ENCODE data around the gene TEKT1.

TEKT1 gene

DNA sequence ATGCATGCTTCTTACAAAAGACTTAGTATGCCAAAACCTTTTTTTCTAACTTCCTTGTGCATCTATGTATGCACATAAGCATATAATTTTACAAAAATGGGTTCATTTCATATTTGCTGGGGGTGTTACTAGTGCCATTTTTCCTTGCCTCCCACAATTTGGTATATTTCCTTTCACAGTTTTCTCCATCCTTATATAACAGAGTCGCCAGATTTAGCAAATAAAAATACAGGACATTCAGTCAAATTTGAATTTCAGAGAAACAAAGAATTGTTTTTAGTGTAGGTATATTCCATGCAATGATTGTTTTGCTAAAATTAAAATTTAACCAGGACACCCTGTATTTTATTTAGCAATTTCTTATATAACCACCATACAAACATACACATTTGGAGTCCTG, 59.5 kb downstream of the TEKT1 start:
- H3K27ac ChIP-seq (ENCODE audit: low read length): no peak overlapping the region
- WGBS (ENCODE audit: insufficient coverage, insufficient read length): no CpG with 5 or more reads among the region's 1 CpG
- H3K9me3 ChIP-seq (ENCODE audit: control insufficient read depth, insufficient read depth, low read length): no peaks in the 10 kb centered on the region
- H3K4me1 ChIP-seq (ENCODE audit: control insufficient read depth, insufficient read depth, low read length): no peaks in the 10 kb centered on the region
- H3K27me3 ChIP-seq (ENCODE audit: control insufficient read depth, insufficient read depth, low read length): peaks cover 9% of the 10 kb centered on the region; the same call in 1 of the 2 replicates
- no peak overlapping the region for H3K4me3 ChIP-seq (ENCODE audit: low read length)
- H3K36me3 ChIP-seq (ENCODE audit: control insufficient read depth, insufficient read depth, low read length): no peaks in the 10 kb centered on the region
- no peak for DNase-seq (ENCODE audit: low read depth, low spot score)

DNA sequence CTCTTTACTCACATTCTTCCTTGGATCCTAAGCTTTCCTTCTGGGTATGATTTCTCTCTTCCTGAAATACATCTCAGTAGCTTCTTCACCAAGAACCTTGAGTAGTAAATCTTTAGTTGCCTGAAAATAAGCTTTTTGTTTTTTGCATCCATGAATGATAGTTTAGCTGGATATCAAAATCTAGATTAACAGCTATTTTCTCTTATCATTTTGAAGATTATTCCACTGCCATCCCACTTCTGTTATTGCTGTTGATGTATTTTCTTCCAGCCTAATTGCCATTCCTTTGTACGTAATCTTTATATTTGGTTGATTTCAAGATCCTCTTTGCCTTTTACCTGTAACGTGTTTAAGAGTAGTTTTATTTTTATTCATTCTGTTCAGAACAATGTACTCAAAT, 63.1 kb downstream of the TEKT1 start:
- H3K27me3 ChIP-seq (ENCODE audit: control insufficient read depth, insufficient read depth, low read length): no peaks in the 10 kb centered on the region
- WGBS (ENCODE audit: insufficient coverage, insufficient read length): no CpG with 5 or more reads among the region's 2 CpGs
- DNase-seq (ENCODE audit: low read depth, low spot score): no peak
- no peak overlapping the region for H3K4me3 ChIP-seq (ENCODE audit: low read length)
- H3K4me1 ChIP-seq (ENCODE audit: control insufficient read depth, insufficient read depth, low read length): no peaks in the 10 kb centered on the region
- H3K9me3 ChIP-seq (ENCODE audit: control insufficient read depth, insufficient read depth, low read length): no peaks in the 10 kb centered on the region
- H3K36me3 ChIP-seq (ENCODE audit: control insufficient read depth, insufficient read depth, low read length): no peaks in the 10 kb centered on the region
- H3K27ac ChIP-seq (ENCODE audit: low read length): no peak overlapping the region

DNA sequence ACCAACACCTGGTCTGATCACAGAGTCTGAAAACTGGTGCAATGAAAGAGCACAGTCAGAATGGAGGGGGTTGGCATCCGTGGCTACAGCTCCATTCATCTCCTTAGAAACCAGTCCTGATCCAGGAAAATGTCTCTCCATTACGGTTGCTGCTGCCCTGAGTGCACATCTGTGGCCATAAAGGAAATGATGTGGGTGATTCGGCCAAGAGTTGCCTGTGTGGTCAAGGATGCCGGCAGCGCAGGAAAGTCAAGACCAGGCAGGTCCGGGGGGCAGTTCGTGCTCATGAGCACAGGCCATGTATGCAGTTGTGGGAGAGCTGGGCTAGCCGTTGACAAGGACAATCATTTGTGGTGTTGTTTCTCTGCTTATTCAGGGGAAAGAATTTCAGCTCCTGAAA, 69.8 kb downstream of the TEKT1 start:
- H3K9me3 ChIP-seq (ENCODE audit: control insufficient read depth, insufficient read depth, low read length): no peaks in the 10 kb centered on the region; the same call in 1 of the 2 replicates
- H3K27me3 ChIP-seq (ENCODE audit: control insufficient read depth, insufficient read depth, low read length): no peaks in the 10 kb centered on the region
- H3K4me1 ChIP-seq (ENCODE audit: control insufficient read depth, insufficient read depth, low read length): 0 out of 2 replicates have a peak, but pooled peaks cover 2% of the 10 kb centered on the region
- no peak for DNase-seq (ENCODE audit: low read depth, low spot score)
- WGBS (ENCODE audit: insufficient coverage, insufficient read length): no CpG with 5 or more reads among the region's 8 CpGs
- H3K4me3 ChIP-seq (ENCODE audit: low read length): no peak overlapping the region
- no peak overlapping the region for H3K27ac ChIP-seq (ENCODE audit: low read length)
- H3K36me3 ChIP-seq (ENCODE audit: control insufficient read depth, insufficient read depth, low read length): no peaks in the 10 kb centered on the region

DNA sequence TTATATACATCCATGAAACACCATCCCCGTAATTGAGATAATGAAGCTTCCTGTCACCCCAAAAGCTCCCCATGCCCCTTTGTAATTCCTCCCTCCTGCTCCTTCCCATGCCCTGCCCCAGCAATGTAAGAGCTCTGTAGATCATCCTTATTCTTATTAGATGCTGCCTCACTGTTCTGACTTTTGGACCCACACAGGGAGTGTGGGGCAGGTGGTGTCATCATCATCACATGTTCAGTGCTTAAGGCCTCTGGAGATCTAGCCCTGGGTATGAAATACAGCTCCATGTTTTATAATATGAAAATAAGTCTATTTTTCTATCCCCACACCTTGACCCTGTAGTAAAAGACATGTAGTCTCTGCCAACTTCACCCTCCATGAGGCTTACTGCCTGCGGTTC, 73.8 kb downstream of the TEKT1 start:
- Histone ChIP-seq H3K36me3 (ENCODE audit: control insufficient read depth, insufficient read depth, low read length) (no peaks in the 10 kb centered on the region), H3K4me1 (ENCODE audit: control insufficient read depth, insufficient read depth, low read length) (peaks cover 8% of the 10 kb centered on the region; the same call in 1 of the 2 replicates), H3K27me3 (ENCODE audit: control insufficient read depth, insufficient read depth, low read length) (no peaks in the 10 kb centered on the region), H3K27ac (ENCODE audit: low read length) (no peak overlapping the region), H3K4me3 (ENCODE audit: low read length) (no peak overlapping the region), H3K9me3 (ENCODE audit: control insufficient read depth, insufficient read depth, low read length) (no peaks in the 10 kb centered on the region; the same call in 1 of the 2 replicates)
- no peak for DNase-seq (ENCODE audit: low read depth, low spot score)
- WGBS (ENCODE audit: insufficient coverage, insufficient read length): no CpG with 5 or more reads among the region's 2 CpGs

DNA sequence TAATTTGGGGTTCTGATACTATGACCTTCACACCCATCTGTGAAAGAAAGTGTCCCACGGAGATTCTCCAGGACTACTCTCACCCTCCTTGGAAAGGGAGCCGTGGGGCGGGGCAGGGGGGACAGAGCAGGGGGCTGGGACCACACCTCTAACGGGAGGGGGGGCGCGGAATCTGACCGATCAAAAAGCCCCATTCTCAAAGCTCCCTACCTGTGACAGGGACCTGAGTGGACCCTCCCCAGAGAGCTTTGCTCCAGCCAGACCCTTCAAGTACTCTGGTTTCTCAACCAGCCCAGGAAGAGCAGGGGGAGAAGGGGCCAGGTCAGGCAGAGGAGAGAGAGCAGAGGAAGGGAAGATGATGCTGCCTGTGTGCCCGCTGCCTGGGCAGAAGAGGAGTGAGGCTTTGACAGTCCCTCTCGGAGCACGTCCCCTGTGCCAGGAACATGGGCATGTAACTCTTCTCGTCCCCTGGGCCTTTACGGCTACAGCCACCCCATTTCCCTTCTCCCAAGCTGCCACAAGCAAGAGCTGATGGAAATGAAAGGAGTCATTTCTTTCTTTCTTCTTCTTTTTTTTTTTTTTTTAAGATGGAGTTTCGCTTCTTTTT, 75.0 kb downstream of the TEKT1 start:
- Histone ChIP-seq H3K4me1 (ENCODE audit: control insufficient read depth, insufficient read depth, low read length) (peaks cover 8% of the 10 kb centered on the region; the same call in 1 of the 2 replicates), H3K27ac (ENCODE audit: low read length) (no peak overlapping the region), H3K4me3 (ENCODE audit: low read length) (no peak overlapping the region), H3K27me3 (ENCODE audit: control insufficient read depth, insufficient read depth, low read length) (no peaks in the 10 kb centered on the region), H3K9me3 (ENCODE audit: control insufficient read depth, insufficient read depth, low read length) (no peaks in the 10 kb centered on the region), H3K36me3 (ENCODE audit: control insufficient read depth, insufficient read depth, low read length) (no peaks in the 10 kb centered on the region)
- no peak for DNase-seq (ENCODE audit: low read depth, low spot score)
- WGBS (ENCODE audit: insufficient coverage, insufficient read length): no CpG with 5 or more reads among the region's 13 CpGs

DNA sequence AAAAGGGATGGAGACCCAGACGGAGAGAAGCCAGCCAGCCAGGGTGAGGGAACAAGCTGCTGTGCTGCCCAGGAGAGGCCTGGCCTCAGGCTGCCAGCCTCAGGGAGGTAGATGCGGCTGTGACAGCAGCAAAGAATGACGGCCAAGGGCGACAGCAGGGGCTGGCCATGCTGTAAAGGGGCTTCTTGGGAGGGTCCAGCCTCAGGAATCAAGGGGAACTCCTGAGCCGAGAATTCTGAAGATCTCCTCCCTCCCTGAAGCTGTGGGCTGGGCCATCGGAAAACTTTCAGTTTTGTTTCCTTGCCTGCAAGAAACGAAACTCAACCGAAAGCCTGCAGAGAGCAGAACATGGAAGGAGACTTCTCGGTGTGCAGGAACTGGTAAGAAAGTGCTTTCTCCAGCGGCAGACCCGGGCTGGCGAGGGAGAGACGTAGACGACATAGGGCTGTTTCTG, 75.8 kb downstream of the TEKT1 start, which contains the start of gene XAF1:
Gene XAF1 (plus strand): TSS at position 316 of the 454 bp plus-strand sequence. CDS start 33 bp downstream, at position 349.
- no peak within 1 kb of the TSS for H3K27ac ChIP-seq (ENCODE audit: low read length)
- peaks cover 8% of the 10 kb centered on the region; the same call in 1 of the 2 replicates for H3K4me1 ChIP-seq (ENCODE audit: control insufficient read depth, insufficient read depth, low read length)
- H3K9me3 ChIP-seq (ENCODE audit: control insufficient read depth, insufficient read depth, low read length): no peaks in the 10 kb centered on the region
- WGBS (ENCODE audit: insufficient coverage, insufficient read length): no CpG with 5 or more reads among the region's 14 CpGs
- DNase-seq (ENCODE audit: low read depth, low spot score): no peak
- no peak within 1 kb of the TSS for H3K4me3 ChIP-seq (ENCODE audit: low read length)
- H3K36me3 ChIP-seq (ENCODE audit: control insufficient read depth, insufficient read depth, low read length): no peaks in the 10 kb centered on the region
- no peaks in the 10 kb centered on the region for H3K27me3 ChIP-seq (ENCODE audit: control insufficient read depth, insufficient read depth, low read length)

DNA sequence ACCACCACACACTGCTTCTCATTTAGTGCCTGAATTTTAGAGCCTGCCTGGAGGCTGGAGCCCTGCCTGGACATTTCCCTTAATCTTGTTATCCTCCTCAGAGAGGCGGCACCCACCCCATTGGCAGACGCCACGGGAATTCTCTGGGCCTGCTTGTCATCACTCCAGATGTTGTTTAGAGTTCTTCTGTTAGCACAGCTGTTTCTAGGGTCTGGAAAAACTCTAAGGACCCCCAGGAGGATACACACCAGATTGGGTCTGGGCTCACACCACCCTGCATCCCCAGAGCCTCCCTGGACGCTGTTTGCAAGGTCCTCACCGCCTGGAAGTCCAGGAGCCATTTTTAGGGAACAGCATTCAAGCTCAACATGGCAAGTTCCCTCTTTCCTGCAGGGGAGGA, 76.2 kb downstream of the TEKT1 start:
- Histone ChIP-seq H3K4me3 (ENCODE audit: low read length) (no peak overlapping the region), H3K27me3 (ENCODE audit: control insufficient read depth, insufficient read depth, low read length) (no peaks in the 10 kb centered on the region), H3K4me1 (ENCODE audit: control insufficient read depth, insufficient read depth, low read length) (peaks cover 8% of the 10 kb centered on the region; the same call in 1 of the 2 replicates), H3K27ac (ENCODE audit: low read length) (no peak overlapping the region), H3K36me3 (ENCODE audit: control insufficient read depth, insufficient read depth, low read length) (no peaks in the 10 kb centered on the region), H3K9me3 (ENCODE audit: control insufficient read depth, insufficient read depth, low read length) (no peaks in the 10 kb centered on the region)
- DNase-seq (ENCODE audit: low read depth, low spot score): no peak
- no CpG with 5 or more reads among the region's 5 CpGs for WGBS (ENCODE audit: insufficient coverage, insufficient read length)

DNA sequence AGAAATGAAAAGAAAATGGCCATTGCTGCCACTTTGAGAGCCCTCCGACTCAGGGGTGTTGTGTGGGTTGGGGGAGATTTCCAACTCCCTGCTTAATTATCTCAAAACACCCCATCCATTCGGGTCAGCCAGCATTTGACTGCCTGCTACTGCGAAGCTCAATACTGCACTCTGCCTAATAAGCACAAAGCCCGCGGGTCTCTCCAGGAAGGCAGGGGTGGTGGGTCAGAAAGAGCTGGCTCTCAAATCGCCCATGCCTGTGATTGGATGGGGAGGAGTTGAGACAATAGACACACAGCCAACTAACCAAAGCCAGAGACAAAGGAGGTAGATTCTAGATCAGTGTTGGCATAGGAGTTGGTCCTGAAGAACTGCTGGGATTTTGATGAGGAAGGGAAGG, 78.0 kb downstream of the TEKT1 start:
- H3K9me3 ChIP-seq (ENCODE audit: control insufficient read depth, insufficient read depth, low read length): no peaks in the 10 kb centered on the region
- H3K4me1 ChIP-seq (ENCODE audit: control insufficient read depth, insufficient read depth, low read length): peaks cover 6% of the 10 kb centered on the region; the same call in 1 of the 2 replicates
- H3K27ac ChIP-seq (ENCODE audit: low read length): no peak overlapping the region
- DNase-seq (ENCODE audit: low read depth, low spot score): no peak
- no peak overlapping the region for H3K4me3 ChIP-seq (ENCODE audit: low read length)
- H3K36me3 ChIP-seq (ENCODE audit: control insufficient read depth, insufficient read depth, low read length): no peaks in the 10 kb centered on the region
- no peaks in the 10 kb centered on the region for H3K27me3 ChIP-seq (ENCODE audit: control insufficient read depth, insufficient read depth, low read length)
- no CpG with 5 or more reads among the region's 6 CpGs for WGBS (ENCODE audit: insufficient coverage, insufficient read length)

DNA sequence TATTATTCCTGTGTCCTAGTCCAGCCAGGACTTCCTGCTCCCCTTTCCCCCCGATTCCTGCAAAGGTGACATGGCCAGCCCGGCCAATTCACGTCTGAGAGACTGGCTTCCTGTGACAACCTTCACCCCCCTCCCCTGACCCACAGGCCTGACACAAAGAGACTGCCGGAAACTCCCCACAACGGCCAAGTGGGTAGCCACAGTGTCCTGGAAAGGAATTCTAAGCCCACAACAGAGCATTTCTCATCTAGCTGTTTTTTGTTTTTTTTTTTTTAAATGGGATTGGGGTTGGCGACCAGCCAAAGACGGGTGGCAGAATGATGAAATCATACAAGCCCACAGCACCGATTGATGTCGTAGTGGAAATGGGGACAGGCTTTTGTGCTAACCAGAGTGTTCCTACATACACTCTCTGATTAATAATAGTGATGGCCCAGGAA, 78.5 kb downstream of the TEKT1 start:
- no peaks in the 10 kb centered on the region for H3K36me3 ChIP-seq (ENCODE audit: control insufficient read depth, insufficient read depth, low read length)
- no peak overlapping the region for H3K4me3 ChIP-seq (ENCODE audit: low read length)
- H3K4me1 ChIP-seq (ENCODE audit: control insufficient read depth, insufficient read depth, low read length): peaks cover 6% of the 10 kb centered on the region; the same call in 1 of the 2 replicates
- H3K9me3 ChIP-seq (ENCODE audit: control insufficient read depth, insufficient read depth, low read length): no peaks in the 10 kb centered on the region
- no CpG with 5 or more reads among the region's 9 CpGs for WGBS (ENCODE audit: insufficient coverage, insufficient read length)
- no peak overlapping the region for H3K27ac ChIP-seq (ENCODE audit: low read length)
- no peak for DNase-seq (ENCODE audit: low read depth, low spot score)
- H3K27me3 ChIP-seq (ENCODE audit: control insufficient read depth, insufficient read depth, low read length): no peaks in the 10 kb centered on the region

DNA sequence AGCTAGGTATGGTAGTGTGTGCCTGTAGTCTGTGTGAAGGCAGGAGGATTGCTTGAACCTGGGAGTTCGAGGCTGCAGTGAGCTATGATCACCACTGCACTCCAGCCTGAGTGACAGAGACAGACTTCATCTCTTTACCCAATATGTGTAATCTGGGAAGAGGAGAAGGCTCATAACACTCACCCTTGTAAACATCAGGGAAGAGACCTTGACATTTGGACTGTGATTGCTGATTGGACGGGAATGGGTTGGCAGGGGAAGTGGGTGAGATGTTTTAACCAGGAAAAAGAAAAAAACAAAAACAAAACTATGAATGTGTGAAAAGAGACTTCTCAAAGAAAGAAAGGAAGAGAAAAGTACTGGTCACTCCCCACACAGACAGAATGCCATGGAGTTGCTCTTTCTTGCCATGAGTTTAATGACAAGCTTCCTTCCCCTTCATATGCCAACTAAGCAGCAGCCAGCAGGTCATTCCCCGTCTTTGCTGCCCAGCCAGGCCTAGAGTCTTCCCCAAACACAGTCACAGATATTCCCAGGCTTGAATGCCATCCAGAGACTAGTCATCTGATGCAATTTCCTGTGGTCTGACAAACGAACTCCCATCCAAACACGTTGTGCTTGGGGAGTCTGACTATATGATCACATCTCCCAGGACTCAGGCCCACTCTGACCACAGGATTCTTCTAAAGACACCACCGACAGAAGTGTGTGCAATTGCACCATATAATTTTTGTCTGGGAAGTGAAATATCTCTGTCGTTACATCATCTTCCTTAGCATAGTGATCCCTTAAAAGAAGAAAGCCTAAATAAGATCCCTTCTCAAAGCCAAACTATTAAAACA, 79.2 kb downstream of the TEKT1 start:
- Histone ChIP-seq H3K36me3 (ENCODE audit: control insufficient read depth, insufficient read depth, low read length) (no peaks in the 10 kb centered on the region), H3K9me3 (ENCODE audit: control insufficient read depth, insufficient read depth, low read length) (no peaks in the 10 kb centered on the region), H3K4me1 (ENCODE audit: control insufficient read depth, insufficient read depth, low read length) (peaks cover 6% of the 10 kb centered on the region; the same call in 1 of the 2 replicates), H3K27me3 (ENCODE audit: control insufficient read depth, insufficient read depth, low read length) (no peaks in the 10 kb centered on the region), H3K27ac (ENCODE audit: low read length) (no peak overlapping the region), H3K4me3 (ENCODE audit: low read length) (no peak overlapping the region)
- no CpG with 5 or more reads among the region's 7 CpGs for WGBS (ENCODE audit: insufficient coverage, insufficient read length)
- no peak for DNase-seq (ENCODE audit: low read depth, low spot score)
